ENCODE measurements around the gene SH3BP2.

GRCh38 chr4:2835978-2836377, 43.1 kb downstream of the SH3BP2 start:
- TF ChIP-seq CTCF (IDR thresholded peaks at IDR 0.05; ENCODE audit: low read length) (no peak), EZH2 (IDR thresholded peaks at IDR 0.05; ENCODE audit: borderline replicate concordance, low read length) (no peak)
